GM21786 (cell line): Measurements from ENCODE around the gene RACK1.

Experiments
- ATAC-seq: cut with Tn5 transposase; IDR thresholded peaks from one replicate; pipeline ENCODE4 v1.9.1; 2021; ENCODE audit not compliant: unreplicated experiment

The RACK1 gene

DNA sequence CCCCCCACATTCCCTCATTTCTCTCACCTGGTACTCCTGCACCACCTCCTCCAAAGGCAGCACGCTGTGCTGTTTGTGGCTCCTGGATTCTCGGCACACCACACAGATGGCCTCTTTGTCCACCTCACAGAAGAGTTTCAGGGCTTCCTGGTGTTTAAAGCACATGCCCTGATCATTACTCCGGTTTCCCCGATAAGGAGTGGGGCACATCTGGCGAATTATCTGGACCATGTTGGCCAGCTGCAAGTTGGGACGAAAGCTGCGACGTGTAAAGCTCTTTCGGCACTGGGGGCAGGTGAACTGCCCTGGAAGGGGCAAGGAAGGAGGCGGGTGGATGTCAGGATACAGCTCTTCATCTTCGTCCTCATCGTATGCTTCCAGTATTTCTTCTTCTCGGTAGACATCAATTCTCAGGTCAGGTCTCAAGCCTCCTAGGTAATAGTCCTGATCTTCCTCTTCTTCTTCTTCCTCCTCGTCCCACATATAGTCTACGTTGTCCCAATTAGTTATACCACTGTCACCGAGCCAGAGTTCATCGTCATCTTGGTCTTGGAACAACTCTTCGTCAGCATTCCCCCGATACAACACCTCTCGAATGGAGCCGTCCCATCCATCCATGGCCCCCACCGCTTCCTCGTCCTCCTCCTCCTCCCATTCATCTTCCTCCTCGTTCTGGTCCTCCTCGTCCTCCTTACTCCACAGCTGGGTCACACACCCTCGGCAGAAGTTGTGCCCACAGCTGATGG is 16.4 kb upstream of the RACK1 start:
- no peak for ATAC-seq

DNA sequence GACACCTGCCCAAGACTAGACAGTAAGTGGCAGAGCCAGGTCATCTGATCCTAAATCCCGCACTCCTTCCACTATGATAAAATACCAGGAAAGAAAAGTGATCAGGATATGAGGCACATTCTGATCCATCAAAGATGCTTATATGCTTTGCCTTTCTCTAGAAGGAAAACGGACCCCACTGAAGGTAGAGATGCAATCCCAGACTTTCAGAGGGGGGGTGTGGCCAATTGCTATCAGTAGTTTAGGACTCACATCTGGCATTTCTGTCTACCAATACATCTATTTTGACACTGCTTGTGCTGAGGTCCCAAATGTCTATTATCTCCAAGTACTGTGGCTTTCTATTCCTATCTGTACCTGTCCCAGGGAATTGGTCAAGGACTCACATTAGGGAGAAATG is 15.6 kb upstream of the RACK1 start:
- ATAC-seq, result no peak

GRCh38 chr5:181258576-181258975 is 14.9 kb upstream of the RACK1 start:
- no peak for ATAC-seq

- ATAC-seq, result no peak
Observed at GRCh38 chr5:181255836-181256578, 12.3 kb upstream of the RACK1 start.

DNA sequence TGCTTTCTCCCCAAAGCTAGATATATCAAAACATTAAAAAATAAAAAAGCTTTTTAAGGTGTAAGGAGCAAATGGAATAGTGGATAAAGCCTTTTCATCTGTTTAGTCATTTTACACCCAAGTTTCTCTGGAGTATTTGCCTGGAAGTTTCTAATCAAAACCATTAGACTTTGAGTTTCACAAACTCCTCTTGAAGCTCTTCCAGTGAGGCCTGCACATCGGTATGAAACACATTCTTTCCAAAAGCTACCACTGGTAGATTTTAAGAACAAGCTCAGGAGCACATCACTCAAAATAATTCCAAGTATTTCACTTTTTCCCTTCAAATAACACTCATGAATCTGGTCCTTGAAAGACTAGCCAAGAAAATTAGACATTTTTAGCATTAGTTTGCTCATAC is 11.6 kb upstream of the RACK1 start:
- no peak for ATAC-seq

- ATAC-seq, result no peak
Observed at GRCh38 chr5:181248277-181248676, 4.6 kb upstream of the RACK1 start.

- peak; percentile 49 for ATAC-seq
Observed at GRCh38 chr5:181246276-181247049, 2.8 kb upstream of the RACK1 start.

DNA sequence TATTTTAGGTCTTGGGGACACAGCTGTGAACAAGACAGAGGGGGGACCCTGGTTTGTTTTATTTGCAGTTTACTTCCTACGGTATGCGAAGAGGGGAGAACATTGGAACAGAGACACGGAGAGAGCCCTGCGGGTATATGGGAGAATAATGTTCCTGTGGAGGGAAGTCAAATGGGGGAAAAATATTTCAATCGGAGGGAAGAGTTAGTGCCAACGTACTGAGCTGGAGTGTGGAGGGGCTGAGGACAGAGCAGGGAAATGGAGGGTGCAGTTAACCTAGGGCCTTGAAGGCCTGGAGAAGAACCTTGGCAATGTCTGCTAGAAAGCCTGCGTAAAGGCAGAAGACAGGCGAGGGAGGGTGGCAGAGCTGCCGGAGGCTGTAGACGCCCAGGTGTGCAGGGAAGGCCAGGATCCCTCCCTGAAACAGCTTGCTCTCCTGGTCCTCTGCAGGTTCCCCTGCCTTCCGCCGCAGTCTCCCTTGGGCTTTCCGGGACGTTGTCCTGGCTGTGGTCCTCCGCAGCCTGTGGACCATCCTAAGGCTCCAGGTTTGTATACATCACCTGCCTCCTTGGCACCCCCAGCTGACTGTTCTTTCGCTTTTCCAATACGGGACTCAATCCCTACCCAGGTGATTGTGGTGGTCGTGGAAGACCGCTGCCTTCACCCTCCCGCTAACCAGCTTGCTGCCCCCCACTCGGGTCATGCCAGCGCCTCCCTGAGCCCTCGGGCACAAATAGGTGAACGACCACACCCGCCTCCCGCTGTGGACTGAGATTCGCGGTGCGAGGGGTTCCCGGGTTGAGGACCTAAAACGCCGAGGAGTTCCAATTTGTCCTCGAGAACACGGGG is 1.9 kb upstream of the RACK1 start:
- ATAC-seq, result peak; percentile 3

DNA sequence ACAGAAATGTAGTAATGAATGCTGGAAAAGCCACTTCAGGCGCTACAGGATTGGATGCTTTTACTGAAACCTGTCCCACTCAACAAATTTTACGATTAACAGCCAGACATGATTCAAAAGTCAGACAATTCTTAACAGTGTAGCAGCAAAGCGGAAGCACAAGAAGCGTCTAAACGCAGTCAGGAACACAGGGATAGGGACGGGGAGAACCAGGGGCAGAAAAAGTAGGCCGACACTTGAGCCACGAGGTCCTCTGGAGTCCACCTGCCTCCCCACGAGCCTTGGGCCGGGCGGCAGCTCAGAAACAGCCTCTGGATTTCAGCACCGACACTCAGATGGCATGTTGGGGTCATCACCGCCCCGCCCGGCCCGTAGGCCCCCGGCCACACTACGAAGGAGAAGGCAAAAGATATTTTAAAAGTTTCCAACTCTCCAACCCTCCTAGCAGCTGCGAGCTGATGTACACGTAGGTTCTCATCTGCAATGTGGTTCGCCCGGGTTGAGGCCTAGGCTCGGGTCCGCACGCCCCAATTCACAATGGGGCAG is 615 bp downstream of the RACK1 start:
- no peak for ATAC-seq

- ATAC-seq, result no peak
Observed at GRCh38 chr5:181242031-181242451, 1.7 kb downstream of the RACK1 start.

DNA sequence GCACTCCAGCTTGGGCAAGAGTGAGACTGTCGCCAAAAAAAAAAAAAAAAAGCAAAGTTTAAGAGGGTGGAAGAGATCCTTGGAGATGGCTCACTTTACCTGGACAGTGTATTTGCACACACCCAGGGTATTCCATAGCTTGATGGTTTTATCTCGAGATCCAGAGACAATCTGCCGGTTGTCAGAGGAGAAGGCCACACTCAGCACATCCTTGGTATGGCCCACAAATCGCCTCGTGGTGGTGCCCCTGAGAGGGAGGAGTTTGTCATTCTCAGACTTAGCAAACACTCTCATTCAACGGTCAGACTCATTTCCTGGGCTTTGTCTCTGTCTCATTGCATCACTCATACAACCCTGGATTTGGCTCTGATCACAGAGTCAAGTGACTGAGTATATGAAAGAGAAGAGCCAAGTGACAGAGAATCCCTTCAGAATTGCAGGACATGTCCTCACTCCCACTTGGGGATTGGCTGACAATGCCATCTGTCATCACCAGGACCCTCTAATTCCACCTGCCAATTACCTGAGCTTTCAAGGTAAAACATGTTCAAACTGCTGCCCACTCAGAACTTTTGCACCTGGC is 2.2 kb downstream of the RACK1 start:
- no peak for ATAC-seq

- no peak for ATAC-seq
Observed at GRCh38 chr5:181239062-181239663, 4.5 kb downstream of the RACK1 start.

- ATAC-seq, result no peak
Observed at GRCh38 chr5:181237729-181238385, 5.8 kb downstream of the RACK1 start.

DNA sequence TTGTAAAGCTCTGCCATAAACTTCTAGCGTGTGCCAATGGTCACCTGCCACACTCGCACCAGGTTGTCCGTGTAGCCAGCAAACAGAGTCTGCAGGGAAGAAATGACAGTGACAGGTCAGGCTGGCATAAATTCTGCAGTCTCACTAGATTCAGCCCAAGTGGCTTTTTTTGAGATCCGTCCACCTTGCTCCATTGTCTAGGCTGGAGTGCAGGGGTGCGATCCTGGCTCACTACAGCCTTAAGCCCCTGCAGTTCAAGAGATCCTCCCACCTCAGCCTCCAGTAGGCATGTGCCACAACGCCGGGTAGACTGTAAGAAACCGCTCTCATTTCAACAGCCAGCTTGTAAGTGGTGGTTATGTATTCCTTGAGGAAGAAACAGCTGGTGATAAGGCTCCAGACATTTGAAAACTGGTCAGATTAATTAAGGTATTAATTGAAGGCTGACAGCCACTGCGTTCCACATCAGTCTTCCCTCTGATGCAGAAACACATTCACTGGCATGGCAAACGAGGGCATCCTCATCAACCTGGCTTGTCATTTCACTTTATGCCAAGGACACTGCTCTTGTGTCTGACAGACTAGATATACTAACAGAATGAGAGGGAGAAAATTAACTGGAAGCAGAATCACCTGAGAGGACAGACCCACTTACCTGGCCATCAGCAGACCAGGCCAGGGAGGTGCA is 6.6 kb downstream of the RACK1 start:
- no peak for ATAC-seq

- no peak for ATAC-seq
Observed at GRCh38 chr5:181236471-181236870, 7.2 kb downstream of the RACK1 start.

GRCh38 chr5:181235689-181236366 is 7.9 kb downstream of the RACK1 start:
- no peak for ATAC-seq

GRCh38 chr5:181235323-181235688 is 8.4 kb downstream of the RACK1 start:
- no peak for ATAC-seq
